Posterior cingulate gyrus (tissue), 11 donors: Measurements from ENCODE around the gene FOXO6.

Experiments used
- DNase-seq, 10 donors: peaks; one replicate each; pipeline versions ENCODE4 v3.0.0 to v3.0.0-alpha.2; 2020 to 2021; ENCODE audit warnings: mixed read lengths in 3 of 10
- intact Hi-C: fragments of 100-400 bp; cut with DNase I; formaldehyde crosslinking; loops from one replicate; pipeline ENCODE4 v1.15.1; 2023

The FOXO6 gene

DNA sequence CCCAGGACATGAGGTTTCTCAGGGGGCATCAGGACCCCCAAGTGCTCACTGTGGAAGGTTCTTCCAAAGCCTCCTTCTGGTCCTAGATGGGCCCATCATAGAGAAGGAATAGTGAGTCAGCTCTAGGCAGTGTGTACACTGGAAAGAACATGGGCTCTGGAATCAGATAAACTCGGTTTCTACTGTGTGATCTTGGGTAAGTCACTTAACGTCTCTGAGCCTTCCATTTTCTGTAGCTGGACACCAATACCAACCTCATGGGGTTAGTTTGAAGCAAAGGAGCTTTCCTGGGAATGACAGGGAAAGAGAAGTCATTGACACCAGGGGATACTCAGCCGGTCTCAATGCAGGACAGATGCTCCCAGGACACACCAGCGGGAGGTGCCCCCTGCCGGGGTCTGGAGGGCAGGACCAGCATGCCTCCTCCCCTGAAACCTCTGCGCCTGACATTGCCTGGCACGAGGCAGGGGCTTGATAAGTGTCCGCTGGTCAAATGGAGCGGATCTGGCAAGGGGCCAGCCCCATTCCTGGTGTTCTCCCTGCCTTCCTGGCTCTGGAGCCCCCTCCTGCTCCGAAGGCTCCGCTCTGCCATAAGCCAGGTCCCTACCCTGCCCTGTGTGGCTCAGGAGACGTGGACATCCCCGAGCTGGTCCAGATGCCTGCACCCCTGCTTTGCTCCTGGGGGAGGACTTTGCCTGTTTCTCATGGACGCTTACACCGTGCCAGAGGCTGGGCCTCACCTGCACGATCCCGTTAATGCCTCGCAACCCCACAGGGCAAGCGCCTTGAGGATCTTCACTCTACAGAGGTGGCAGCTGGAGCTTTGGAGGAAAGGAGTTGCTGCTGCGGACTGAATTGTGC, 70.5 kb downstream of the FOXO6 start:
- DNase-seq = peak in 2 of 10 donors; percentile 82 to 86
- intact Hi-C loops = loop anchor here (1.0 to 5.0 kb wide), 2 partner anchors 149 to 163 kb away; no protein-coding TSS in a partner anchor
